Measurements from ENCODE around the gene TRIM62.

- TF ChIP-seq CTCF (IDR thresholded peaks at IDR 0.05; ENCODE audit: low read depth, low read length, missing input control) (no peak), YY1 (IDR thresholded peaks at IDR 0.05) (no peak), GABPA (IDR thresholded peaks at IDR 0.05 in 1 of 2, conservative IDR thresholded peaks at IDR 0.05 in 1 of 2) (no peak), EGR1 (IDR thresholded peaks at IDR 0.05; ENCODE audit: low read depth in 2 of 2) (no peak), SP1 (IDR thresholded peaks at IDR 0.05) (no peak), HNF4G (IDR thresholded peaks at IDR 0.05) (no peak), RAD21 (IDR thresholded peaks at IDR 0.05) (no peak)
- TF ChIP-seq, protein P1, sequence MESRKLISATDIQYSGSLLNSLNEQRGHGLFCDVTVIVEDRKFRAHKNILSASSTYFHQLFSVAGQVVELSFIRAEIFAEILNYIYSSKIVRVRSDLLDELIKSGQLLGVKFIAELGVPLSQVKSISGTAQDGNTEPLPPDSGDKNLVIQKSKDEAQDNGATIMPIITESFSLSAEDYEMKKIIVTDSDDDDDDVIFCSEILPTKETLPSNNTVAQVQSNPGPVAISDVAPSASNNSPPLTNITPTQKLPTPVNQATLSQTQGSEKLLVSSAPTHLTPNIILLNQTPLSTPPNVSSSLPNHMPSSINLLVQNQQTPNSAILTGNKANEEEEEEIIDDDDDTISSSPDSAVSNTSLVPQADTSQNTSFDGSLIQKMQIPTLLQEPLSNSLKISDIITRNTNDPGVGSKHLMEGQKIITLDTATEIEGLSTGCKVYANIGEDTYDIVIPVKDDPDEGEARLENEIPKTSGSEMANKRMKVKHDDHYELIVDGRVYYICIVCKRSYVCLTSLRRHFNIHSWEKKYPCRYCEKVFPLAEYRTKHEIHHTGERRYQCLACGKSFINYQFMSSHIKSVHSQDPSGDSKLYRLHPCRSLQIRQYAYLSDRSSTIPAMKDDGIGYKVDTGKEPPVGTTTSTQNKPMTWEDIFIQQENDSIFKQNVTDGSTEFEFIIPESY (IDR thresholded peaks at IDR 0.05) = no peak
- TF ChIP-seq, protein P2, sequence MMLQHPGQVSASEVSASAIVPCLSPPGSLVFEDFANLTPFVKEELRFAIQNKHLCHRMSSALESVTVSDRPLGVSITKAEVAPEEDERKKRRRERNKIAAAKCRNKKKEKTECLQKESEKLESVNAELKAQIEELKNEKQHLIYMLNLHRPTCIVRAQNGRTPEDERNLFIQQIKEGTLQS (IDR thresholded peaks at IDR 0.05) = no peak
These were observed 55.3 kb downstream of the TRIM62 start for GRCh38 chr1:33126411-33127000.
